Left ventricle myocardium inferior (tissue), 1 donor: ENCODE results near the gene COTL1. TPM values are rescaled to one million over a fixed set of nuclear protein-coding genes. Genes with fewer than 3 reads are reported as not detected.

Experiments used
- DNase-seq: peaks from one replicate; pipeline ENCODE4 v3.0.0-alpha.2; 2020
- H3K27ac ChIP-seq: fragments of 200-600 bp; replicated peaks from 2 replicates; pipeline ENCODE4 v1.8.0; 2021
- H3K27me3 ChIP-seq: fragments of 200-600 bp; 2 replicates; pipeline ENCODE4 v1.8.0; 2021; ENCODE audit warnings: low read depth
- H3K36me3 ChIP-seq: fragments of 200-600 bp; 2 replicates; pipeline ENCODE4 v1.8.0; 2021
- H3K4me1 ChIP-seq: fragments of 200-600 bp; 2 replicates; pipeline ENCODE4 v1.8.0; 2021
- H3K4me3 ChIP-seq: fragments of 200-600 bp; 2 replicates; pipeline ENCODE4 v1.8.0; 2021; ENCODE audit warnings: mild to moderate bottlenecking, moderate library complexity
- H3K9me3 ChIP-seq: fragments of 200-600 bp; replicated peaks from 2 replicates; pipeline ENCODE4 v1.8.0; 2021
- CTCF ChIP-seq: fragments of 200-600 bp; IDR thresholded peaks from 2 replicates; pipeline ENCODE4 v1.8.0; 2021; ENCODE audit warnings: antibody characterized with exemption, mild to moderate bottlenecking, borderline replicate concordance
- intact Hi-C: fragments of 100-400 bp; cut with micrococcal nuclease; formaldehyde crosslinking; loops from one replicate; pipeline ENCODE4 v1.11.0; 2022
- total RNA-seq: library from RNA; stranded (reverse); fragmentation: NEBNext Ultra II Directional; extraction: Animal tissue kit (Norgen Biotek cat#: 25700); gene quantifications from one replicate; pipeline ENCODE4 v1.2.1, GENCODE V29; 2021
- donor health status: DM: no; HTN: yes; CAD: no; lungs with severe emphysema.

COTL1 gene
- total RNA-seq, 1 donor from 2014 or later, result 13.3 TPM

- Histone ChIP-seq H3K27ac (no peak overlapping the region), H3K4me3 (no peak overlapping the region), H3K9me3 (no peaks in the 10 kb centered on the region), H3K36me3 (no peaks in the 10 kb centered on the region), H3K27me3 (peaks cover 18% of the 10 kb centered on the region), H3K4me1 (peaks cover 22% of the 10 kb centered on the region)
- intact Hi-C loops, result no loop called here
- TF ChIP-seq CTCF, result no peak
- no peak for DNase-seq
Observed at GRCh38 chr16:84595052-84595481, 22.8 kb downstream of the COTL1 start.

GRCh38 chr16:84594725-84595038 is 23.2 kb downstream of the COTL1 start:
- intact Hi-C loops, result no loop called here
- peaks cover 18% of the 10 kb centered on the region for H3K27me3 ChIP-seq
- no peak overlapping the region for H3K27ac ChIP-seq
- TF ChIP-seq CTCF, result no peak
- no peaks in the 10 kb centered on the region for H3K36me3 ChIP-seq
- no peaks in the 10 kb centered on the region for H3K9me3 ChIP-seq
- H3K4me1 ChIP-seq, result peaks cover 18% of the 10 kb centered on the region
- DNase-seq, result no peak
- no peak overlapping the region for H3K4me3 ChIP-seq

GRCh38 chr16:84593825-84594724 is 23.8 kb downstream of the COTL1 start:
- intact Hi-C loops, result no loop called here
- Histone ChIP-seq H3K27me3 (peaks cover 18% of the 10 kb centered on the region), H3K4me3 (no peak overlapping the region), H3K36me3 (no peaks in the 10 kb centered on the region), H3K4me1 (peaks cover 12% of the 10 kb centered on the region), H3K9me3 (no peaks in the 10 kb centered on the region), H3K27ac (no peak overlapping the region)
- no peak for TF ChIP-seq CTCF
- no peak for DNase-seq

GRCh38 chr16:84592718-84593117 is 25.2 kb downstream of the COTL1 start:
- H3K27ac ChIP-seq, result no peak overlapping the region
- peaks cover 9% of the 10 kb centered on the region for H3K4me1 ChIP-seq
- DNase-seq, result no peak
- intact Hi-C loops, result no loop called here
- H3K9me3 ChIP-seq, result no peaks in the 10 kb centered on the region
- H3K36me3 ChIP-seq, result no peaks in the 10 kb centered on the region
- peaks cover 15% of the 10 kb centered on the region for H3K27me3 ChIP-seq
- H3K4me3 ChIP-seq, result no peak overlapping the region
- TF ChIP-seq CTCF, result no peak

- DNase-seq, result no peak
- H3K9me3 ChIP-seq, result no peaks in the 10 kb centered on the region
- TF ChIP-seq CTCF, result no peak
- H3K36me3 ChIP-seq, result no peaks in the 10 kb centered on the region
- H3K4me1 ChIP-seq, result no peaks in the 10 kb centered on the region
- no peaks in the 10 kb centered on the region for H3K27me3 ChIP-seq
- intact Hi-C loops, result no loop called here
- H3K4me3 ChIP-seq, result no peak overlapping the region
- H3K27ac ChIP-seq, result no peak overlapping the region
Observed at GRCh38 chr16:84589975-84590719, 27.7 kb downstream of the COTL1 start.
